GM19193 (cell line): Measurements from ENCODE around the gene IGSF21.

Experiments used
- POLR2A ChIP-seq: IDR thresholded peaks from 4 replicates; pipeline ENCODE4 v1.6.1; 2011; ENCODE audit not compliant: insufficient read depth, insufficient read length; ENCODE audit errors: extremely low read depth

Gene IGSF21

GRCh38 chr1:18166341-18166740, 58.7 kb downstream of the IGSF21 start:
- no peak for TF ChIP-seq POLR2A

- no peak for TF ChIP-seq POLR2A
Measured at GRCh38 chr1:18166929-18167328, 59.3 kb downstream of the IGSF21 start.

- no peak for TF ChIP-seq POLR2A
Measured at GRCh38 chr1:18170444-18170843, 62.8 kb downstream of the IGSF21 start.

GRCh38 chr1:18174037-18174436, 66.4 kb downstream of the IGSF21 start:
- no peak for TF ChIP-seq POLR2A

GRCh38 chr1:18175051-18175450, 67.5 kb downstream of the IGSF21 start:
- TF ChIP-seq POLR2A: no peak

- TF ChIP-seq POLR2A: no peak
Measured at GRCh38 chr1:18175530-18176377, 68.2 kb downstream of the IGSF21 start.

- TF ChIP-seq POLR2A: no peak
Measured at GRCh38 chr1:18176619-18177018, 69.0 kb downstream of the IGSF21 start.

GRCh38 chr1:18178111-18178510, 70.5 kb downstream of the IGSF21 start:
- TF ChIP-seq POLR2A: no peak

GRCh38 chr1:18179009-18179408, 71.4 kb downstream of the IGSF21 start:
- TF ChIP-seq POLR2A: no peak

- no peak for TF ChIP-seq POLR2A
Measured at GRCh38 chr1:18182398-18183160, 75.0 kb downstream of the IGSF21 start.

- no peak for TF ChIP-seq POLR2A
Measured at GRCh38 chr1:18183533-18183932, 75.9 kb downstream of the IGSF21 start.

- no peak for TF ChIP-seq POLR2A
Measured at GRCh38 chr1:18187054-18187453, 79.5 kb downstream of the IGSF21 start.

- no peak for TF ChIP-seq POLR2A
Measured at GRCh38 chr1:18188820-18189517, 81.4 kb downstream of the IGSF21 start.

GRCh38 chr1:18190598-18190997, 83.0 kb downstream of the IGSF21 start:
- TF ChIP-seq POLR2A: no peak

GRCh38 chr1:18191037-18191436, 83.4 kb downstream of the IGSF21 start:
- no peak for TF ChIP-seq POLR2A
